ENCODE data around the gene PRPF19. TPM values are rescaled to one million over a fixed set of nuclear protein-coding genes. Genes with fewer than 3 reads are reported as not detected.

PRPF19 gene
- total RNA-seq, 4 donors from 2014 or later, result 50.2 to 73.6 (median 60.5) TPM

GRCh38 chr11:60929764-60930163, 23.4 kb upstream of the PRPF19 start:
- no peak overlapping the region for H3K4me3 ChIP-seq
- H3K36me3 ChIP-seq, result peaks cover 0 to 10% of the 10 kb centered on the region in 2 donors
- H3K27me3 ChIP-seq, result peaks cover 44% of the 10 kb centered on the region
- 83 to 84% methylated on average over 2 to 3 of the region's 4 CpGs for WGBS, 2 donors (ENCODE audit: low coverage in 1 of 2)
- no peaks in the 10 kb centered on the region for H3K9me3 ChIP-seq
- ATAC-seq, result no peak
- H3K27ac ChIP-seq, result no peak overlapping the region
- peaks cover 0 to 10% (median 5%) of the 10 kb centered on the region in 3 donors for H3K4me1 ChIP-seq
- TF ChIP-seq CTCF (IDR thresholded peaks at IDR 0.05), result no peak
- TF ChIP-seq POLR2AphosphoS5 (IDR thresholded peaks at IDR 0.05), result no peak
- TF ChIP-seq POLR2A (IDR thresholded peaks at IDR 0.05), result no peak
- no peak for TF ChIP-seq EP300 (IDR thresholded peaks at IDR 0.05)

GRCh38 chr11:60928563-60929001, 22.2 kb upstream of the PRPF19 start:
- Histone ChIP-seq H3K4me1 (peaks cover 0 to 22% (median 12%) of the 10 kb centered on the region in 3 donors), H3K4me3 (no peak overlapping the region), H3K27me3 (peaks cover 51% of the 10 kb centered on the region), H3K36me3 (peaks cover 0 to 10% of the 10 kb centered on the region in 2 donors), H3K9me3 (no peaks in the 10 kb centered on the region), H3K27ac (no peak overlapping the region)
- ATAC-seq, result no peak
- WGBS, 2 donors (ENCODE audit: low coverage in 1 of 2), result 80% methylated on average over 1 of the region's 20 CpGs; no CpG with 5 or more reads in 1 of the 2 donors
- TF ChIP-seq POLR2A (IDR thresholded peaks at IDR 0.05) (no peak), EP300 (IDR thresholded peaks at IDR 0.05) (no peak), POLR2AphosphoS5 (IDR thresholded peaks at IDR 0.05) (no peak)

- Histone ChIP-seq H3K27ac (no peak overlapping the region), H3K4me3 (no peak overlapping the region), H3K27me3 (peaks cover 45% of the 10 kb centered on the region), H3K36me3 (peaks cover 0 to 20% of the 10 kb centered on the region in 2 donors), H3K9me3 (no peaks in the 10 kb centered on the region), H3K4me1 (peaks cover 0 to 26% (median 12%) of the 10 kb centered on the region in 3 donors)
- TF ChIP-seq CTCF (IDR thresholded peaks at IDR 0.05) (no peak), POLR2AphosphoS5 (IDR thresholded peaks at IDR 0.05) (no peak), EP300 (IDR thresholded peaks at IDR 0.05) (no peak), POLR2A (IDR thresholded peaks at IDR 0.05) (no peak)
- no peak for ATAC-seq
- WGBS, 2 donors (ENCODE audit: low coverage in 1 of 2), result 80% methylated on average over 1 of the region's 16 CpGs; no CpG with 5 or more reads in 1 of the 2 donors
These were observed 21.2 kb upstream of the PRPF19 start for GRCh38 chr11:60927600-60927999.

- Histone ChIP-seq H3K27me3 (peaks cover 45% of the 10 kb centered on the region), H3K36me3 (peaks cover 0 to 24% of the 10 kb centered on the region in 2 donors), H3K27ac (no peak overlapping the region), H3K4me1 (peaks cover 0 to 26% (median 12%) of the 10 kb centered on the region in 3 donors), H3K4me3 (no peak overlapping the region), H3K9me3 (no peaks in the 10 kb centered on the region)
- no peak for TF ChIP-seq CTCF (IDR thresholded peaks at IDR 0.05)
- TF ChIP-seq POLR2A (IDR thresholded peaks at IDR 0.05), result no peak
- TF ChIP-seq EP300 (IDR thresholded peaks at IDR 0.05), result no peak
- no peak for TF ChIP-seq POLR2AphosphoS5 (IDR thresholded peaks at IDR 0.05)
- ATAC-seq, result no peak
- 60 to 80% methylated on average over 1 of the region's 8 CpGs for WGBS, 2 donors (ENCODE audit: low coverage in 1 of 2)
These were observed 20.7 kb upstream of the PRPF19 start for GRCh38 chr11:60927061-60927592.

GRCh38 chr11:60926500-60926899, 20.1 kb upstream of the PRPF19 start:
- Histone ChIP-seq H3K9me3 (no peaks in the 10 kb centered on the region), H3K27me3 (peaks cover 45% of the 10 kb centered on the region), H3K36me3 (peaks cover 0 to 28% of the 10 kb centered on the region in 2 donors), H3K4me1 (peaks cover 0 to 26% (median 12%) of the 10 kb centered on the region in 3 donors), H3K4me3 (no peak overlapping the region), H3K27ac (no peak overlapping the region)
- 88 to 95% methylated on average over 4 to 7 of the region's 8 CpGs for WGBS, 2 donors (ENCODE audit: low coverage in 1 of 2)
- ATAC-seq, result no peak
- no peak for TF ChIP-seq EP300 (IDR thresholded peaks at IDR 0.05)

GRCh38 chr11:60925868-60926267, 19.5 kb upstream of the PRPF19 start:
- Histone ChIP-seq H3K27ac (no peak overlapping the region), H3K4me1 (peaks cover 0 to 26% (median 12%) of the 10 kb centered on the region in 3 donors), H3K9me3 (no peaks in the 10 kb centered on the region), H3K27me3 (peaks cover 45% of the 10 kb centered on the region), H3K36me3 (peaks cover 0 to 34% of the 10 kb centered on the region in 2 donors), H3K4me3 (no peak overlapping the region)
- no peak for ATAC-seq
- TF ChIP-seq POLR2AphosphoS5 (IDR thresholded peaks at IDR 0.05) (no peak), POLR2A (IDR thresholded peaks at IDR 0.05) (no peak), EP300 (IDR thresholded peaks at IDR 0.05) (no peak), CTCF (IDR thresholded peaks at IDR 0.05) (no peak)
- 61% methylated on average over 5 of the region's 6 CpGs; no CpG with 5 or more reads in 1 of the 2 donors for WGBS, 2 donors (ENCODE audit: low coverage in 1 of 2)

Data from gastroesophageal sphincter (tissue), 4 donors.